ENCODE measurements around the gene CAMK2A.

CAMK2A gene

GRCh38 chr5:150270541-150271295 lies 18.9 kb downstream of the CAMK2A start:
- H3K4me1 ChIP-seq = peaks cover 15% of the 10 kb centered on the region
- no peak for TF ChIP-seq CTCF (IDR thresholded peaks at IDR 0.05; ENCODE audit: low read depth, low read length)
- DNase-seq = no peak
- H3K4me3 ChIP-seq (ENCODE audit: low read depth, low read length) = no peak overlapping the region
- H3K36me3 ChIP-seq = no peaks in the 10 kb centered on the region
- H3K27me3 ChIP-seq = no peaks in the 10 kb centered on the region
- no peaks in the 10 kb centered on the region for H3K9me3 ChIP-seq

- DNase-seq = no peak
- no peak overlapping the region for H3K4me3 ChIP-seq (ENCODE audit: low read depth, low read length)
- H3K27me3 ChIP-seq = no peaks in the 10 kb centered on the region
- H3K4me1 ChIP-seq = peaks cover 14% of the 10 kb centered on the region
- TF ChIP-seq CTCF (IDR thresholded peaks at IDR 0.05; ENCODE audit: low read depth, low read length) = no peak
- no peaks in the 10 kb centered on the region for H3K36me3 ChIP-seq
- H3K9me3 ChIP-seq = no peaks in the 10 kb centered on the region
Measured at GRCh38 chr5:150266871-150267291, 22.7 kb downstream of the CAMK2A start.

- DNase-seq = no peak
- Histone ChIP-seq H3K27me3 (no peaks in the 10 kb centered on the region), H3K4me3 (ENCODE audit: low read depth, low read length) (no peak overlapping the region), H3K36me3 (no peaks in the 10 kb centered on the region), H3K4me1 (peaks cover 14% of the 10 kb centered on the region), H3K9me3 (no peaks in the 10 kb centered on the region)
- TF ChIP-seq CTCF (IDR thresholded peaks at IDR 0.05; ENCODE audit: low read depth, low read length) = no peak
Measured at GRCh38 chr5:150265870-150266383, 23.6 kb downstream of the CAMK2A start.

GRCh38 chr5:150264667-150265603 lies 24.6 kb downstream of the CAMK2A start:
- Histone ChIP-seq H3K36me3 (no peaks in the 10 kb centered on the region), H3K4me3 (ENCODE audit: low read depth, low read length) (no peak overlapping the region), H3K9me3 (no peaks in the 10 kb centered on the region), H3K4me1 (peaks cover 14% of the 10 kb centered on the region), H3K27me3 (no peaks in the 10 kb centered on the region)
- TF ChIP-seq CTCF (IDR thresholded peaks at IDR 0.05; ENCODE audit: low read depth, low read length) = no peak
- DNase-seq = no peak

- Histone ChIP-seq H3K9me3 (no peaks in the 10 kb centered on the region), H3K36me3 (no peaks in the 10 kb centered on the region), H3K4me1 (peaks cover 14% of the 10 kb centered on the region), H3K27me3 (no peaks in the 10 kb centered on the region), H3K4me3 (ENCODE audit: low read depth, low read length) (no peak overlapping the region)
- no peak for DNase-seq
- TF ChIP-seq CTCF (IDR thresholded peaks at IDR 0.05; ENCODE audit: low read depth, low read length) = no peak
Measured at GRCh38 chr5:150263801-150264621, 25.6 kb downstream of the CAMK2A start.
